GM12874 (cell line): ENCODE measurements around the gene BMP2.
A peak's percentile ranks its signal among the peaks of the same experiment; 100 is the strongest.

Experiments
- TF ChIP-seq, protein P1 (sequence below): IDR thresholded peaks from 2 replicates; pipeline ENCODE4 v1.5.1; 2011; ENCODE audit warnings: low read depth, mild to moderate bottlenecking, control low read depth, low read length, moderate library complexity; ENCODE audit not compliant: insufficient read depth

The BMP2 gene

DNA sequence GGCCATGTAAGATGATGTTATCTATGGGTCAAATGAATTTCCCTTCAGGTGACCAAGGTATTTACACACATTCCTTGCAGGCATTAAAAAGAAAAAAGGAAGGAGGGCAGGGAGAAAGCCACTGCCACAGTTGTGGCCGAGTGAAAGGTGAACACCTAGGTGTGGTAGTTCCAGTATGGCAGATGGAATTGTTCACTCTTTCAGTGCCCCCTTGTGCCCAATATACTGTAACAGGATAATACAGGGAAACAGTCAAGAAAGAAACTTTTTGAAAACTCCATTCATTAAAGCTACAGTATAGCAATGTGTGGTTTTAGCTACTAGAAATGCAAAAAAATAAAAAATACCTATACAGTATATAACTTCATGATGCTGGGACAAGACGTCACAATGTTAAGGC, 52.1 kb downstream of the BMP2 start:
- TF ChIP-seq, protein P1, sequence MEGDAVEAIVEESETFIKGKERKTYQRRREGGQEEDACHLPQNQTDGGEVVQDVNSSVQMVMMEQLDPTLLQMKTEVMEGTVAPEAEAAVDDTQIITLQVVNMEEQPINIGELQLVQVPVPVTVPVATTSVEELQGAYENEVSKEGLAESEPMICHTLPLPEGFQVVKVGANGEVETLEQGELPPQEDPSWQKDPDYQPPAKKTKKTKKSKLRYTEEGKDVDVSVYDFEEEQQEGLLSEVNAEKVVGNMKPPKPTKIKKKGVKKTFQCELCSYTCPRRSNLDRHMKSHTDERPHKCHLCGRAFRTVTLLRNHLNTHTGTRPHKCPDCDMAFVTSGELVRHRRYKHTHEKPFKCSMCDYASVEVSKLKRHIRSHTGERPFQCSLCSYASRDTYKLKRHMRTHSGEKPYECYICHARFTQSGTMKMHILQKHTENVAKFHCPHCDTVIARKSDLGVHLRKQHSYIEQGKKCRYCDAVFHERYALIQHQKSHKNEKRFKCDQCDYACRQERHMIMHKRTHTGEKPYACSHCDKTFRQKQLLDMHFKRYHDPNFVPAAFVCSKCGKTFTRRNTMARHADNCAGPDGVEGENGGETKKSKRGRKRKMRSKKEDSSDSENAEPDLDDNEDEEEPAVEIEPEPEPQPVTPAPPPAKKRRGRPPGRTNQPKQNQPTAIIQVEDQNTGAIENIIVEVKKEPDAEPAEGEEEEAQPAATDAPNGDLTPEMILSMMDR: no peak

GRCh38 chr20:6824401-6824800, 56.9 kb downstream of the BMP2 start:
- TF ChIP-seq, protein P1: no peak

GRCh38 chr20:6827472-6827871, 60.0 kb downstream of the BMP2 start:
- TF ChIP-seq, protein P1: no peak

GRCh38 chr20:6828794-6829423, 61.4 kb downstream of the BMP2 start:
- TF ChIP-seq, protein P1: peak; percentile 61

- TF ChIP-seq, protein P1: 0 out of 2 replicates have a peak, but pooled peaks have one; percentile 18
Observed at GRCh38 chr20:6829510-6830116, 62.1 kb downstream of the BMP2 start.
